Activated CD4-positive, alpha-beta T cell treated with anti-CD3 and anti-CD28 coated beads, Interleukin-2, amount 50 U/mL, for 4 hours (primary cell): ENCODE results near the gene KNCN.

Experiments used
- DNase-seq, 2 experiments: peaks; one replicate each; pipeline ENCODE4 v3.0.0-alpha.2; 2020

Gene KNCN

DNA sequence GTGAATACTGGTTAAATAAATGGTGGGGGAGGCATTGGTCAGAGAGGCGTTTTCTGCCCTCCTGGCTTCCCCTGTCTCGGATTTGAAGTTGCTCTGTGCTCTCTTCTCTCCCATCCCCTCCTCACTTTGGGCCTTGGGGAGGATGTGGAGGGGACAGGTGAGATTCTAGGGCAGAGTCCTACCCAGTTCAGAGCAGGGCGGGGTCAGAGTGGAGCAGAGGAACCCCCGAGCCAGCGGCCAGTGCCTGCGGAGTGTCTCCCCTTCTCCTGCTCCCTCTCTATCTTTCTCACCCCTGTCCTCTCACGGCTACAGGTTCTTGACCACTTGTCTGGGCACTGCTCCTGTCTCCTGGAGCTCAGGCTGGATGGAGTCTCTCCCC, 8.1 kb downstream of the KNCN start:
- no peak for DNase-seq

DNA sequence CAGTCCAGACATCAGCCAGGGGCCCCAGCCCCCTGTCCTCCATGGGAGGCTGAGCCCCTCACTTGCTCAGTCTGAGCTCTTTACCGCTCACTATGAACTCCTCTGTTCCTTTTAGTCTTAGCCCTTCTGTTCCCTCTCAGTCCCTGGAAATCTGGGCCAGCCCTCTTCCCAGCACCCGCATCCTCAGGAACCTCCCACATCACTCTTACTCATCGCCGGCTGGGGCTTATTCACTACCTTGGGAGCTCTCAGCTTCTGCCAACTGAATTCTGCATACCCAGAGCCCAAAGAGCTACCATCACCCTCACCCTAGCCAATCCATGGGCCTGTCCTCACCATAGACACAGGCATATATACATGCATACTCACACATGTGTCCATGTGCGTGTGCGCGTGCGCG, 11.5 kb downstream of the KNCN start:
- DNase-seq, result no peak

DNA sequence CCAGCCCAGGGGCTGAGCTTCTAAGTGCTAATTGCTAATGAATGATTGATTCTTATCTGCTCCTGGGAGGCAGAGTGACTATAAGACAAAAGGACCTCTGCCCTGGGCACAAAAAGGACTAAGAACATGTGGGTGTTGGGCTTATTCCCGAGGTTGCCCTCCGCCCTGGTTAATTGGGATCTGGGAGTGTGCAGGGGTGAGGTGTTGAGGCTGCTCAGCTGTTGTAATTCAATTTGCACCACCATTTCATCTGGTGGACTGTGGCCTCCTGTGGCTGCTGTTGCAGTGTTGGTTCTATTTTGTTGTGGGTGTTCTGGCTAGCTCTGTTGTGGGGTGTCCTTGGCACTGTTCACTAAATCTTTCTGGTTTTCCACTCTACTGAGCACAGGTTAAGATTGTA, 13.3 kb downstream of the KNCN start:
- DNase-seq, result no peak

DNA sequence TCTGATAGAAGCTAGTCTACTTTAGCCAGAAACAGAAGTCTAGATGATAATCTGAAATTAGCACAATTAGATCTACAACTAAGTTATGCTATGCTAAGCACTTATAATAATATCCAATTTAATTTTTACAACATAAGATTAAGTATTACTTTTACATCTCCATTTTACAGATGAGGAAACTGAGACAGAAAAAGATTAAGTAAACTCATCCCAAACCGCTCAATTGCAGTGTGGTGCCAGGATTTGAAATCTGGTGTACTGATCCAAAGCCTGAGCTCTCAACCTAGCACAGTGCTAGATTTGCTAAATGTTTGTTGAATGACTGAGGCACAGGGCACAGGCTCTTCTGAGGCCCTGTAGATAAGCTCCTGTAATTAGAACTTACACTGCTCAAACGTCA, 13.8 kb downstream of the KNCN start:
- no peak for DNase-seq

DNA sequence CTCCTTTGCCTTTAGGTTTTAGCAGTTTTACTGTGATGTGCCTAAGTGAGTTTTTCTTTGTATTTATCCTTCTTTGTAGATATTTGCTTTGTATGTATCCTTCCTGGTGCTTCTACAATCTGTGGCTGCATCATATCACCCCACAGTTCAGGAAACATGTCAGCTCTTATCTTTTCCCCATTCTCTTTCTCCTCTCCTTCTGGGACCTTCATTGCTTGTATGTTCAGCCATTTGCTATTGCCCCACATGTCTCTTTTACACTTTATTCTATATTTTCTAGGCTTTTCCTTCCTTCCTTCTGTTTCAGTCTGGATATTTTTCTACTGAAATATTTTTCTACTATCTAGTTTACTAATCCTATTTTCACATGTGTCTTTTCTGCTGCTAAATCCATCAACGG, 14.9 kb downstream of the KNCN start:
- no peak for DNase-seq

DNA sequence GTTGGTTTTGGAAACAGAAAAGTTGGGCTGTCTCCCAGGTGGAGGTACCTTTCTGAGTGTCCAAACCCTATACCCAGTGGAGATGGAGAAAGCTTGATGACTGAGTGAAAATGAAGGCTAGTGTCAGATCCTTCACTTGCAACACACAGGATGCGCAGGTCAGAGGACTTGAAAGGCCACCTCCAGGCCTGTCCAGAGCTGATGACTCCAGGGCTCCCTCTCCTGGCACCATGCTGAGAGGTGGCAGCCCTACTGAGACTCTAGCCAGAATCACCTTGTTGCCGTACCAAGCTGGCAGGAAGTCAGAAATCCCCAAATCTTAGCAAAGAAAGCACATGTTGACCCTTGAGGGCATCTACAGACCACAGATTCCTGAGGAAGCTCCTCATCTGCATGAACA, 16.4 kb downstream of the KNCN start:
- DNase-seq, result no peak

DNA sequence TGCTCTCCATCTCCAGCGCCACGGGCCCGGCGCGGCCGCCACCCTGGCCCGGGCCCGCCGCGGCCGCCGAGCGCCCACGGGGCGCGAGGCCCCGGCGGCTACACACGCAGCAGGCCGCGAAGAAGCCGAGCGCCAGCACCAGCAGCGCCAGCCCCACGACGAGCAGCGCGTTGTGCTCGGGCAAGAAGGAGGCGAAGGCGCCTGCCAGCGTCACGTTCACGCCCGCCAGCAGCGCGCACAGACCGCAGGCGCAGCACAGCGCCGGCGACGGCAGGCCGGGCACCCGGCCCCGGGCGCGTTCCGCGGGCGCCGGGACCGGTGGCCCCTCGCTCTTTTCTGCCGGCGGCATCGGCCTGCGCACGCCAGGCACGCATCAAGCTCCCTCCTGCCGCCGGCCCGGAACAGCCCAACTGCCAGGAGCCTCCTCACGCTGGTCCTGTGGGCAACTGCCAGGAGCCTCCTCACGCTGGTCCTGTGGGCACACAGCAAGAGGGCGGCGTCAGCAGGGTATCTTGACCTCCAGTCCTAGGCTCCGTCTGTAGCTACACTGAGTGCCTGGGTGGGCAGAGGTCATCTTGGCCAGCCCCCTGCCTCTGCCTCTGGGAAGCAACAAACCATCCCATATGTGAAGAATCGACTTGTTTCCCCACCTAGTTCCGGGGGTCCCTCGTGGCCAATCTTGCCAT, 18.1 kb downstream of the KNCN start:
- peak; percentile 42 to 46 for DNase-seq

DNA sequence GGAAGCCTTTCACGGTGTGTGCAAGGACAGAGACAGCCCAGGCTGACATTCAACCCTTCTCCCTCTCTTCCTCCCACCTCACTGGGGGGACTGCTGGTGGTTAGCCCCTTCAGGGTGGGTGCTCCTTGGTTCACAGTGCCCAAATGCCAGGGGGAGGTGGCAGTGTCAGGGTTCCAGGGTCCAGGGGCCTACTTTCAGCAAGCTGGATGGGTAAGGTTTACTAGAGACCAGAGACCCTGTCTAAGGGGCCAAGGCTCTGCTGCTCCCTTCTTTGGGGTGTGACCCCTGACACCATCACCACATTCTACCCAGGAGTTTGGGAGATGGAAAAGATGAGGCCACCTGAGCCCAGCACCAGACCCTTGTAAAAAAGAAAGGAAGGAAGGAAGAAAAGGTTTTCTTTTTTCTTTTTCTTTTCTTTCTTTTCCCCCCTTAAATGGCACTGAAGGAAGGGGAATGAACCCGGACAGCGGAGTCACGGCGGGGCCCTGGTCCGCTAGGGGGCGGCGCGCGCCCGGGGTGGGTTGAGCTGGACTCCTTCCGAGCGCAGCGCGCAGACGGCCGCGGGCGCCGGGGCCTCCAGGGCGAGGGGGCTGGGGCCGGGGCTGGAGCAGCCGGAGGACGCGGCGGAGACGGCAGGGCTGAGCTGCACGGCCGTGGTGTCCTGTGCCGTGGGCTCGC, 18.8 kb downstream of the KNCN start:
- peak; percentile 65 to 66 for DNase-seq

DNA sequence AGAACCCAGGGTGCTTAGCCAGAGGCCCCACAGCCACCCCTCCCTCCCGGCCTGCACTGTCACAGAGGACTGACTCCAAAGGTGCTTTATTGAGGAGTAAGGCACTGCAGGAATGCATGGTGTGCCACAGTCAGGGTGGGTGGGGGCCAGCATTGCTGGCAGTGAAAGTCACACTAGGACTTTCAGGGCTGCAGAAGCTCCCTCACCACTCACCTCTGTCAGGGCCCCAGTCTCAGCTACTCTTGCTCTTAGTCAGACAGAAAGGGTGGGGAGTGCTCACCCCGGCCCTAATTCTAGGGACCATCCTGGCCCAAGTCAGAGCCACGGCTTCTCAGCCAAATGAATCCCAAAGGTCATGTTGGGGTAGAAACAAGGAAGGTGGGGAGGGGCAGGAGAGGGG, 19.4 kb downstream of the KNCN start:
- DNase-seq, result no peak

DNA sequence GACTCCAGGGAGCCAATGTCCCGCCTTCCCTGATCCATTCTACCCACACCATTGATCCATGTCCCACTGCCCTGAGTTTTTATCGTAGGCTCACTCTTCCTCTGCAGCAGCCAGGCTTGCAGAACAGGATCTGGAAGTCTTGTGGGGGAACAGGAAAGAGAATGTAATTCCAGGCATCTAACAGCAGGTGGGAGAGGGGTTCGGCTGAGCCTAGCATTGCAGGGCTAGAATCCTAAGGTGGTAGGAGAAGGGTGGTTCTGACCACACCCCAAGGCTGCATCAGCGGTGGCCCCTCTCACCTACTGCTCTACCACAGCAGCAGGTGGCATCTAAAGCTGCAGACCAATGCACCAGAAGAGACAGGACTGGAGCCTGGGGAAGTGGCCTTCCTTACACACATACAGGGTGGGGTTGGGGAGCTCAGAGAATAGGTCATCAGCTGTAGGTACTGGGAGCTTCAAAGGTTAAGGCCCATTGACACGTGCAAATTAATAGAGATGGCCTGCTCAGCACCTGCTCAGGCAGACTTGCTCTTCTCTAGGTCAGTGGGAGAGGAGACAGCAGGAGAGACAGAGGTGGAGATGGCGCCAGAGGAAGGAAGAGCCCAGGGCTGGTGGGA, 20.5 kb downstream of the KNCN start:
- DNase-seq, result no peak

DNA sequence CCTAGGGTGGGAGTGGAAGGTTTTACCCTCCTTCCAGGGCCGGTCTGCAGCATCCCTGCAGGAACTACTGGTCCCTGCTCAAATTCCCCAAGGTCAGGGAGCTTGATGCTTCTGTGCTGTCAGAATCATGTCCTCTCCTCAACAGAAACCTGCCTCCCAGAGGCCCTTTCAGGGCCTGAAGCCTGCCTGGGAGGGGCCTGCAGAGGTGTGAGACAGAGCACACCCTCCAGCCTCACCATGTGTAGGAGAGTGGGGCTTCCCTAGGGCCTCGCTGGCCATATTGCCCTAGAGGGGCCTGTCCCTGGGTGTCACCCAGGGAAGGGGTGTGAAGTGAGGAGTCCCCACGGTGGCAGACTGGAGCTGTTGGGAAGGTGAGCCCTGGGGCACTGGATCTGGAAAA, 21.1 kb downstream of the KNCN start:
- DNase-seq, result no peak

DNA sequence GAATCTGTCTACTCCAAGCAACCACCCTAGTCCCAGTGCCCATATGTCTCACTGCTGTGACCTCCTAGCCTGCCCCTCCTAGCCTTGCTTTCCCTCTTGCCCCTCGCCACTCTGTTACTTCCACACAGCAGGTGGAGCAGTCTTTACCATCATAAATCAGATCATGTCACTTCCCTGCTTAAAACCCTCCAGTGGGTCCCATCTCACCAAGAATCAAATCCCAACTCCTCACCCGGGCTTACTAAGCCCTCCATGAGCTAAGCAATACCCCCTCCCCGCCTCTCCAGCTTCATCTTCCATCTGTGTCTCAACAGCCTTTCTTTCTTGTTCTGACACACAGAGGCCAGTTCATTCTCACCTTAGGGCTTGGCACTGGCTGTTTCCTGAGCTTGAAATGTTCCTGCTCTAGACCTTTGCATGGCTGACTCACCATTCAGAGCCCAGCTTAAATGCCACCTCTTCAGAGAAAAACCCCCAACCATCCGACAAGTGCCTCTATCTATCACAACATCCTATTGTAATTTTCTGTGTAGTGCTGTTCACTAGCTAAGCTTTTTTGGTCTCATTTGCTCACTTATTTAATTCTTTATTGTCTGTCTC, 22.3 kb downstream of the KNCN start:
- DNase-seq, result no peak

DNA sequence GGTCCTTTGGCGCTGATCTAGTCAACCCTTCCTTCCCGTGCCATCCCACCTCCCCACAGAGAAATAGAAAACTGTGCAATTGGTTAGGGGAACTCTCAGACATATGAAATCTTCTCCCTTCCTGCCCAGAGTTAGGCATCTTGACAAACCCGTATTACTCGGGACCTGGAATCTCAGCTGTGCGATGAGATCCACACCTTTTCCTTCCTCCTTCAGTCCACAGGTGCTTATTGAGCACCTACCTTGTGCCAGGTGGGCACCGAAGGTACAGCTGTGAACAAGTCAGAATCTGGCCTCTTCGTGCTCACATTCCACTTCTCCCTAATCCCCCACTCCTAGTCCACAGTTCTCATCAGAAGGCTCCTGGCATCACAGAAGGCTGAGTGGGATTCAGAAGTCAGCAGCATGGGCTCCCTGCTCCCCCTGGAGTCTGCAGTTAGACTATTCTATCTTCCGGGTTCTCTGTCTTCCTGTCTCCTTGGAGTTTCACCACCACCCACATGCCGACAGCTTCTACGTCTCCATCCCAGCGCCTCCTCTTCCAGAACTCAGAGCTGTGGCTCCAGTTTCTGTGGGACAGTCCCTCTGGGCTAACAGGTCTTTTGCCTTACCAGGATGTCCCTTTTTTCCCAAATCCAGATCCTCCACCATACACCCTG, 23.0 kb downstream of the KNCN start:
- DNase-seq, result no peak

DNA sequence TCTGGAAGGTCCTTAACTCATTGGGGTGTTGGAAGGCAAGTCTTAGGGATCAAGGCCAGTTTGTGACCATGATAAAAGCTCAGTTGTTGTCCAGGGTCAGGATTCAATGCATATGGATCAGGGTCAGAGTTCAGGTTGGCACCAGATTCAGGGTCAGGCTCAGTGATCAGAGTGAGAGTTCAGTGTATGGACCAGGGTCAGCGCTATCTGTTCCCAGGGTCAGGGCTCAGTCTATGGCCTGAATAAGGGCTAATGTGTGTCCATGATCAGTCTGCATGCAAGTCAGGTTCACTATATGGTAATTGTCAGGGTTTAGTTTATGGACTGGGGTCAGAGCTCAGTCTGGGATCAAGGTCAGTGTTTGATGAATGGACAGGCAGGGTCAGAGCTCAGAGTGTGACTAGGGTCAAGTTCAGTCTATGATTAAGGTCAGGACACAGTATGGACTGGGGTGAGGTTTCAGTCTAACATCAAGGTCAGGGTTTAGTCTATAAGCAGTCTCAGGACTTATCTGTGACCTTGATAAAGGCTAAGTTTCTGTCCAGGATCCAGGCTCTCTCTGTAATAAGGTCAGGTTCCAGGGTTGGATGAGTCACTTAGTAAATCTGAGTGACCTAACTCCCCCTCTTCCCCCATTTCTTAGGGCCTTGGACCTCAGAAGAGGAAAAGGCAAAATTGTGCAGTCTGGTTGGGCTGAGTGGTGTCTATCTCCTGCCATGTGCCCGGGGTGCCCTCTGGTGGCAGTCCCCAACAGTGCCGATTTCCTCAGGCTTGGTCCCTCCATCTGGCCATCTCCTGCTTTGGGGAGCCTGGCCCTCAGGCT, 23.8 kb downstream of the KNCN start:
- peak; percentile 65 to 66 for DNase-seq

DNA sequence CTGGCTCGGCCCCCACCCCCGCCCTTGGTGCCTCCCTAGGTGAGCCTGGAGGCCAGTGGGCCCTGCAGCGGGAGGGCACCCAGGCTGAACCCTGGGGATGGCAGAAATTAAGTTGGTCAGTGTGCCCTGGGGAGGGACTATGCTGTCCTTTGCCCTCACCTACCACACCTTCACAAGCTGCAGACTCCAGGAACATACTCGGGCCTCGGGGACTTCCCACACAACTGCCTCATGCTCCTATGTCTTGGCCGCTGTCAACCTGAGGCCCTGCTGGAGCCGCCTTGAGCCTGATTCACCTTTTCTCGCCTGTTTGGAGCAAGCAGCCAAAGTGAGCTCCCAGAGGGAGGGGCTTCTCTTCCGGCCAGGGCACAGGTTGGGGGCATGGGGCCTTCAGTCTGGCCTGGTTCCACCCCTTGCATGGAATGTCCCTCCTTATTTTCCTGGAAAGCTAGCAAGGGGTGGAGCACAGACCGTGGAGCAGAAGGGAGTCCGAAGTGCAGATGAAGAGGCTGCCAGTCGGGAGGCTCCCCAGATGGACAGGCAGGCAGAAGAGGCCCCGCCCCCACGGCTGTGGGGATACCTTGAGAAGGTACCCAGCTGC, 24.7 kb downstream of the KNCN start:
- DNase-seq, result no peak

DNA sequence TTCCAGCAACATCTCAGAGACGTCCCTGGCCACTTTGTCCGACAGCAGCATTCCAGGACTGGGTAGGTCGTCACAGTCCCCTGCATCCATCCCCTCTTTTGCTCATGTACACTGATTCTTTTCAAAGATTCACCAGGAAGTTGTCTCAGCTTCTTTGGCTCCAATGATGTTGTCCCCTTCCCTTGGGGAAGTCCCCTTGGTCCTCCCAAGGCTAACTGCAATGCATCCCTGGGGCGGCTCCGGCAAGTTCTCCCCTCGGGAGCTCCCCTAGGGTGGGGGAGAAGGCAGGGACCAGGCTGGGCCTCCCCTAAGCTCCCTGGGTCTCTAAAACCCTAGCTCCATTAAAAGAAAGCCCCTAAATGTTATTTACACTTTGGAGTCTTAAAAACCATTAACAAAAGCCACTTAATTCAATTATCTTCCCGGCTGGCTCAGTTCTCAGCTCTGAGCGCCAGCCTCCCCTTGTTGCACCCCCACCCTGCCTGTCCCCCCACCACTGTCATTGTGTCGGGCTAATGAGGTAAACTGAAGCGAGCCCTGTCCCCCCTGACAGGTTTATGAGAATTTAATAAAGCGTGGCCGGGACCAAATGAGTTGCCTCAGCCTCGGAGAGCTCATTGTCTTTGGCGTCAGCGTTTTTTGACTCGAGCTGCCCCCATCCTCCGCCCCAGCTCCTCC, 25.3 kb downstream of the KNCN start:
- DNase-seq, result no peak

DNA sequence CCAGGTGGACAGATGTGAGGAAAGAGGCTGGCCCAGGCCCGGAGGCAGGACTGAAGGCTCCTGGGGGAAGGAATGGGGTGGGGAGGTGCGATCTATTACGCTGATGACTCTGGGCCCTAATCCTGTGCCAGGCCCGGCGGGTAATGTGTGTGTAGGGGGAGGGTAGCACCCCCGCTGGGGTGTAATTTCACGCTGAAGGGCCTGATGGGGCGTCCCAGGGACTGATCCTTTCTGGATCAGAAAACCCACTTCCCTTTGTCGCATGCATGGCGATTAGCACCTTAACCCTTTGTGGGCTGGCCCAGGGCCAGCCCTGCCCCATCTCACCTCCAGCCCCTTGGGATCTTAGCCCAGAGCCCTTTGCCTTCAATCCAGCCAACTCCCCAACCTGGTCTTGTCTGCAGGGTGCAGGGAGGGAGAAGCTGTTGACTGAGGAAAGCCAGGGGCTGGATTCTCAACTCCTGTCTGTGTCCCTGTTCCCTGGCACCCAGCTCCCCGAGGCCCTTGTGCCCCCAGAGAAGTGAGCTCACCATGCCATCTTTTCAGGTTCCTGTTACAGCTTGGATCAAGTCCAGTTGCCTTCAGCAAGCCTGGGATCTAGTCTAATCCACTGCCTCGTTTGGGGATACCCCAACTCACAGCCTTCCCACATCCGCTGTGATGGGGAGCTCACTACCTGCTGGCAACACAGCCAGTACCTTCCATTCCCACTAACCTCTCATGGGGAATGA, 26.0 kb downstream of the KNCN start:
- no peak for DNase-seq

DNA sequence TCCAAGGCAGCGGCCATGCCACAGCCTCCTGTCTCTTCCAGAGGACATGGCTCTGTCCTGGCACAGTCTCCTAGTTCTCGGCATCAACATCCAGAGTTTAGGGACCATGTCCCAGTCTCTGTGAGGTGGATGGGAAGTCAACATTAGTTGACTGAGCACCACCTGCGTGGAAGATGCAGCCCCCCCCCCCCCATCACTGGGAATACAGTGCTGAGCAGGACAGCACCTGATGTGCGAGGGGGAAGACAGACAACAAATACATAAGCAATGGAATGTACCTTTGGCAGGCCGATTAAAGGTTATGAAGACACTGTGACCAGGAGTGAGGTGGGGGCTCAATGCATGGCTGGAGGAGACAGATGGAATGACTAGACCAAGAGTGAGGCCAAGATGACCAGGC, 26.6 kb downstream of the KNCN start:
- DNase-seq, result no peak

DNA sequence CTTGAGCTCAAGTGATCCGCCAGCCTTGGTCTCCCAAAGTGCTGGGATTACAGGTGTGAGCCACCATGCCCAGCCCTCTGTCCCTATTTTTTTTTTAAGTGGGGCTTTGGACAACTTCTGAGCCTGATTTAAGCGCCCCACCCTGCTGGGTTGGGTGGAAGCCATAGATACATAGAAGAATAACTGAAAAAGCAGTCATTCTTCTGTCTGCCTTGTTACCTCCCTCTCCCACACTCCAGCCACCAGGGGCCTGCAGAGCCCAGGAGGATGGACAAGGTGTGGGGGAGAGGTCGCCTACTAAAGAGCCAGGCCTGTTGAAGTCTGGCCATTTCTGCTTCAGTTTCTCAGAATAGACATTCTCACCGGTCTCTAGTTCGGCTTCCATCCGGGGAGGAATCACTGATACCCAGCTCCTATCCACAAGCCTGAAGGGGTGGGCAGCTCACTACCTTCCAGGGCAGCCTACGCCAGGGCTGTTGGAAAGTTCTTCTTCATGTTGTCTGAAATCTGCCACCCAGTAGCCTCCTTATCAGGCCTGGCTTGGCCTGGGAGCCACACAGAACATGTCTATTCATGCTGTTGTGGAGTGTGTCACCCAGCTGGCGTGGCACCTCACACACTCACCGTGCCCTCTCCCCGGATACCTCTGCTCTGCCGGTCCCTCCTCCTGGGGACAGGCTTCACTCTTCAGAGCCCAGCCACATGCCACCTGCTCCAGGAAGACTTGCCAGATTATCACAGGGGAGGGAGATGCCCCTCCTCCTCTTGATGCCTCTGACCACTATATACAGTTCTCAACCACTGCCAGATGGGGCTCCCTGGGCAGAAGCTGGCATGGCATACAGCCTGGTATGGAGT, 27.7 kb downstream of the KNCN start:
- no peak for DNase-seq

DNA sequence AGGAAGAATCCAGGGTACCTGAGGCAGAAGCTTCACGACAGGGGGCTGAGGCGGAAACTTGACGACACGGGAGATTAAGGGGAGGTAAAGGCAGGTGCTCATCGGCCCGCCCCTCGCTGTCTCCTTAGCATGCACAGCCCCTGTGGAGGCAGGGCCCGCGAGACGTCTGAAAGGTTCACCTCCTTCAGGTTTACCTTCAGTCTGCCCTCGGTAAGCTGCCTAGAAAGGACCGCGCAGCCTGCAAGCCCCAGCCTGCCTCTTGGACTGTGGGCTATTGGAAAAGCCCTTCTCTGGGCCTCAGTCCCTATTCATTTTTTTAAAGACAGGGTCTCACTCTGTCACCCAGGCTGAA, 28.5 kb downstream of the KNCN start:
- no peak for DNase-seq
